Sigmoid colon (tissue), 4 donors: ENCODE measurements around the gene C1orf122.

Experiments used
- CTCF ChIP-seq, 4 experiments: fragments of 450-650 bp in 3 of 4; fragments of 200-600 bp in 1 of 4; IDR thresholded peaks; one replicate each; pipeline ENCODE4 v1.5.1; 2016 to 2019; ENCODE audit warnings: antibody characterized with exemption in 4 of 4, mild to moderate bottlenecking in 3 of 4, moderate library complexity in 2 of 4
- POLR2AphosphoS5 ChIP-seq, 4 donors: sonication (generic); formaldehyde crosslinking; IDR thresholded peaks; one replicate each; pipeline ENCODE4 v1.6.1; 2017; ENCODE audit warnings: antibody characterized with exemption in 4 of 4

- TF ChIP-seq CTCF (IDR thresholded peaks at IDR 0.05): no peak
- TF ChIP-seq POLR2AphosphoS5 (IDR thresholded peaks at IDR 0.05): no peak
Measured at GRCh38 chr1:37822906-37823815, 15.6 kb downstream of the C1orf122 start.
